ENCODE data around the gene OR2J2. TPM values are rescaled to one million over a fixed set of nuclear protein-coding genes. Genes with fewer than 3 reads are reported as not detected.
"Not testable (repeated sequence)": the region's sequence is repeated elsewhere in the genome, so short reads cannot be mapped to it uniquely, and the experiment has no call there.

The OR2J2 gene
- total and polyA plus RNA-seq, 2 donors (not counting 3 experiments of a cell fraction or from before 2014, with no cell fraction given), result not detected

DNA sequence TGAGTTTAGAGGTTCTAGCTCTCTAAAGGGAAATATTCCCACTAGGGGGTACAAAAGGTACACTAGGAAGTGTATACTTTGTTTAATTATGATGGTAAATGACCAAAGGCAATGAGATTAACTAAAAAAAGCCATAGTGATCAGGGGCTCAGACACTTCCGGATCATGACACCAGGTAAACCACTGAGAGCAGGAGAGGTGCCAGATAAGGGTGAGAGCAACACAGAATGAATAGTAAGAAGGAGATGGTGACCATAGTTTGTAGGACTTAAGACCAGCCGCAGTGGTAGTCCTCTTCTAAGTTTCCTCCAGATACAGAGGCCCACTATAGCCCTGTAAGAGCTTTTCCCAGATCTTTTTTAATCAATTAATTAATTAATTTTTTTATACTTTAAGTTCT is 40.8 kb downstream of the OR2J2 start:
- H3K36me3 ChIP-seq (ENCODE audit: control insufficient read depth in 2 of 2, extremely low read depth in 1 of 2, insufficient read depth in 2 of 2, low read length in 2 of 2), result no peaks in the 10 kb centered on the region
- POLR2A ChIA-PET, result no interaction called here
- H3K79me2 ChIP-seq (ENCODE audit: control insufficient read depth, insufficient read depth, low read length), result no peaks in the 10 kb centered on the region
- no peak overlapping the region for H3K4me2 ChIP-seq (ENCODE audit: insufficient read depth, low read length)
- H3K4me3 ChIP-seq (replicated peaks in 1 of 3; ENCODE audit: insufficient read depth in 1 of 3, low read depth in 1 of 3, low read length in 3 of 3), result no peak overlapping the region
- CTCF ChIA-PET, result no interaction called here
- no peaks in the 10 kb centered on the region for H3K4me1 ChIP-seq (ENCODE audit: control insufficient read depth, extremely low read depth, insufficient read depth, low read length)
- H3K27me3 ChIP-seq (ENCODE audit: control insufficient read depth in 2 of 2, insufficient read depth in 2 of 2, low read length in 2 of 2), result no peaks in the 10 kb centered on the region
- no peaks in the 10 kb centered on the region for H4K20me1 ChIP-seq (replicated peaks; ENCODE audit: control insufficient read depth, extremely low read depth, insufficient read depth, low read length)
- H3K27ac ChIP-seq (ENCODE audit: insufficient read depth, low read depth, low read length), result no peak overlapping the region
- H2AFZ ChIP-seq (ENCODE audit: low read depth, low read length), result no peak overlapping the region
- TF ChIP-seq, protein P1, sequence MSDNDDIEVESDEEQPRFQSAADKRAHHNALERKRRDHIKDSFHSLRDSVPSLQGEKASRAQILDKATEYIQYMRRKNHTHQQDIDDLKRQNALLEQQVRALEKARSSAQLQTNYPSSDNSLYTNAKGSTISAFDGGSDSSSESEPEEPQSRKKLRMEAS (IDR thresholded peaks at IDR 0.05; ENCODE audit: insufficient read depth, insufficient read length), result no peak
- TF ChIP-seq POLR2A (IDR thresholded peaks at IDR 0.05; ENCODE audit: low read depth, low read length) (no peak), MYC (IDR thresholded peaks at IDR 0.05; ENCODE audit: low read depth, low read length) (no peak), GATA2 (IDR thresholded peaks at IDR 0.05; ENCODE audit: insufficient read depth, insufficient read length, low read depth, low read length) (no peak), EZH2 (IDR thresholded peaks at IDR 0.05; ENCODE audit: borderline replicate concordance, low read depth, low read length, severe bottlenecking) (no peak)
- no peak overlapping the region for H3K9ac ChIP-seq (replicated peaks; ENCODE audit: extremely low read depth, insufficient read depth, low read length)
- BruUV-seq (replicated peaks), result no TSS peak
- no peak for DNase-seq (ENCODE audit: low read depth, low spot score)
- intact Hi-C loops (cut with micrococcal nuclease), result no loop called here
- dilution Hi-C loops (cut with MboI; ENCODE audit: extremely low pct_ligation_motif_present, low sequenced_read_pairs), result no loop called here
- no peak for FAIRE-seq
- H3K9me3 ChIP-seq (replicated peaks; ENCODE audit: control insufficient read depth, insufficient read depth, low read length), result no peaks in the 10 kb centered on the region
- H3K9me1 ChIP-seq (replicated peaks; ENCODE audit: control insufficient read depth, extremely low read depth, insufficient read depth, low read length), result no peaks in the 10 kb centered on the region

DNA sequence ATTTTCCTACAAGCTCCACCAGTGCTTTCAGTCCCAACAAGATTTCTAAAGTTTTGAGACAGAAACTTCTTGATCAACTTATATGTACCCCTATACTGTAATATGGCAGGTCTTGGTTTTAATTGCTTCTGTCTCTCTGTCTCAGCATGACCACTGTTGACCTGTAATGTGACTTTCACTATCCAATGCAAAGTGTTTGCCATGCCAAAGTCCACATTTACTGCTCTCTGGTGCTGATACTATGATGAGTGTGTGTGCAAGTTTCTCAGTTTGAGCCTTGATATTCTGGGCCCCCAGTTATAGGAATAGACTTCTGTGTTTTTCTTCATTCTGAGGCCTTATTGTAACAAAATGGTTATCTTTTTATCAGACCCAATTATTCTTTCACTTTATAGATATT is 45.8 kb downstream of the OR2J2 start:
- Histone ChIP-seq H3K4me1 (ENCODE audit: control insufficient read depth, extremely low read depth, insufficient read depth, low read length) (no peaks in the 10 kb centered on the region), H3K4me3 (replicated peaks in 1 of 3; ENCODE audit: insufficient read depth in 1 of 3, low read depth in 1 of 3, low read length in 3 of 3) (no peak overlapping the region), H3K36me3 (ENCODE audit: control insufficient read depth in 2 of 2, extremely low read depth in 1 of 2, insufficient read depth in 2 of 2, low read length in 2 of 2) (no peaks in the 10 kb centered on the region), H3K79me2 (ENCODE audit: control insufficient read depth, insufficient read depth, low read length) (no peaks in the 10 kb centered on the region), H3K4me2 (ENCODE audit: insufficient read depth, low read length) (no peak overlapping the region), H3K9me3 (replicated peaks; ENCODE audit: control insufficient read depth, insufficient read depth, low read length) (no peaks in the 10 kb centered on the region), H3K9me1 (replicated peaks; ENCODE audit: control insufficient read depth, extremely low read depth, insufficient read depth, low read length) (no peaks in the 10 kb centered on the region), H3K27me3 (ENCODE audit: control insufficient read depth in 2 of 2, insufficient read depth in 2 of 2, low read length in 2 of 2) (no peaks in the 10 kb centered on the region), H3K9ac (replicated peaks; ENCODE audit: extremely low read depth, insufficient read depth, low read length) (no peak overlapping the region), H4K20me1 (replicated peaks; ENCODE audit: control insufficient read depth, extremely low read depth, insufficient read depth, low read length) (no peaks in the 10 kb centered on the region), H2AFZ (ENCODE audit: low read depth, low read length) (no peak overlapping the region), H3K27ac (ENCODE audit: insufficient read depth, low read depth, low read length) (no peak overlapping the region)
- DNase-seq (ENCODE audit: low read depth, low spot score) (no peak), FAIRE-seq (no peak)
- TF ChIP-seq GATA2 (IDR thresholded peaks at IDR 0.05; ENCODE audit: insufficient read depth, insufficient read length, low read depth, low read length) (no peak), JUN (IDR thresholded peaks at IDR 0.05; ENCODE audit: borderline replicate concordance, insufficient read depth, insufficient read length, low read depth) (no peak), POLR2AphosphoS5 (IDR thresholded peaks at IDR 0.05; ENCODE audit: insufficient read depth, low read depth, low read length) (no peak)
- TF ChIP-seq, protein P1 (IDR thresholded peaks at IDR 0.05; ENCODE audit: insufficient read depth, insufficient read length), result no peak
- TF ChIP-seq, protein P2, sequence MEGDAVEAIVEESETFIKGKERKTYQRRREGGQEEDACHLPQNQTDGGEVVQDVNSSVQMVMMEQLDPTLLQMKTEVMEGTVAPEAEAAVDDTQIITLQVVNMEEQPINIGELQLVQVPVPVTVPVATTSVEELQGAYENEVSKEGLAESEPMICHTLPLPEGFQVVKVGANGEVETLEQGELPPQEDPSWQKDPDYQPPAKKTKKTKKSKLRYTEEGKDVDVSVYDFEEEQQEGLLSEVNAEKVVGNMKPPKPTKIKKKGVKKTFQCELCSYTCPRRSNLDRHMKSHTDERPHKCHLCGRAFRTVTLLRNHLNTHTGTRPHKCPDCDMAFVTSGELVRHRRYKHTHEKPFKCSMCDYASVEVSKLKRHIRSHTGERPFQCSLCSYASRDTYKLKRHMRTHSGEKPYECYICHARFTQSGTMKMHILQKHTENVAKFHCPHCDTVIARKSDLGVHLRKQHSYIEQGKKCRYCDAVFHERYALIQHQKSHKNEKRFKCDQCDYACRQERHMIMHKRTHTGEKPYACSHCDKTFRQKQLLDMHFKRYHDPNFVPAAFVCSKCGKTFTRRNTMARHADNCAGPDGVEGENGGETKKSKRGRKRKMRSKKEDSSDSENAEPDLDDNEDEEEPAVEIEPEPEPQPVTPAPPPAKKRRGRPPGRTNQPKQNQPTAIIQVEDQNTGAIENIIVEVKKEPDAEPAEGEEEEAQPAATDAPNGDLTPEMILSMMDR (IDR thresholded peaks at IDR 0.05; ENCODE audit: extremely low read depth in 1 of 2, insufficient read depth in 1 of 2, low read depth in 1 of 2, low read length in 2 of 2), result no peak
- CTCF ChIA-PET, result no interaction called here
- BruUV-seq (replicated peaks), result no TSS peak
- POLR2A ChIA-PET, result no interaction called here
- dilution Hi-C loops (cut with MboI; ENCODE audit: extremely low pct_ligation_motif_present, low sequenced_read_pairs), result no loop called here
- intact Hi-C loops (cut with micrococcal nuclease), result no loop called here

DNA sequence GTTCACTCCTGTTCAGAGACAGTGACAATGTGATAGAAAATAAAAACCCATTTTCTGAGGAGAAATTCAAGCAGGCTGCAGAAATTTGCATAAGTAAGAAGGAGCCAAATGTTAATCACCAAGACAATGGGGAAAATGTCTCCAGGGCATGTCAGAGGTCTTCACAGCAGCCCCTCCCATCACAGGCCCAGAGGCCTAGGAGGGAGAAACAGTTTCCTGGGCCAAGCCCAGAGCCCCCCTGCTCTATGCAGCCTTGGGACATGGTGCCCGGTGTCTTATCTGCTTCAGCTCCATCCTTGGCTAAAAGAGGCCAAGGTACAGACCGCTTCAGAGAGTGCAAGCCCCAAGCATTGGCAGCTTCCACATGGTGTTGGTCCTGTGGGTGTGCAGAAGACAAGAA is 46.5 kb downstream of the OR2J2 start:
- H3K27ac ChIP-seq (ENCODE audit: insufficient read depth, low read depth, low read length), result not testable (repeated sequence)

More for the DNA sequence above, 46.5 kb downstream of the OR2J2 start:
- DNase-seq (ENCODE audit: low read depth, low spot score); intact Hi-C loops (cut with micrococcal nuclease); H3K9ac ChIP-seq (replicated peaks; ENCODE audit: extremely low read depth, insufficient read depth, low read length); FAIRE-seq; BruUV-seq (replicated peaks); H3K4me3 ChIP-seq (replicated peaks in 1 of 3; ENCODE audit: insufficient read depth in 1 of 3, low read depth in 1 of 3, low read length in 3 of 3); H3K27me3 ChIP-seq (ENCODE audit: control insufficient read depth in 2 of 2, insufficient read depth in 2 of 2, low read length in 2 of 2); CTCF ChIA-PET; POLR2A ChIA-PET; H3K9me1 ChIP-seq (replicated peaks; ENCODE audit: control insufficient read depth, extremely low read depth, insufficient read depth, low read length); H2AFZ ChIP-seq (ENCODE audit: low read depth, low read length); H3K36me3 ChIP-seq (ENCODE audit: control insufficient read depth in 2 of 2, extremely low read depth in 1 of 2, insufficient read depth in 2 of 2, low read length in 2 of 2); H3K79me2 ChIP-seq (ENCODE audit: control insufficient read depth, insufficient read depth, low read length); H4K20me1 ChIP-seq (replicated peaks; ENCODE audit: control insufficient read depth, extremely low read depth, insufficient read depth, low read length); H3K9me3 ChIP-seq (replicated peaks; ENCODE audit: control insufficient read depth, insufficient read depth, low read length); H3K4me1 ChIP-seq (ENCODE audit: control insufficient read depth, extremely low read depth, insufficient read depth, low read length); H3K4me2 ChIP-seq (ENCODE audit: insufficient read depth, low read length); dilution Hi-C loops (cut with MboI; ENCODE audit: extremely low pct_ligation_motif_present, low sequenced_read_pairs): not testable (repeated sequence)
